Thoracic aorta (tissue), 2 donors: Measurements from ENCODE around the gene SAC3D1. TPM values are rescaled to one million over a fixed set of nuclear protein-coding genes. Genes with fewer than 3 reads are reported as not detected.
A peak's percentile ranks its signal among the peaks of the same experiment; 100 is the strongest.

Experiments used
- ATAC-seq: fragments of 150-250 bp; one replicate; pipeline ENCODE4 v1.8.0; 2017; ENCODE audit warnings: low read depth; ENCODE audit not compliant: insufficient number of reproducible peaks, low FRiP score
- DNase-seq: peaks from one replicate; pipeline ENCODE4 v3.0.0-alpha.2; 2020; ENCODE audit warnings: low spot score
- H3K27ac ChIP-seq, 2 donors: fragments of 200-600 bp; sonication (generic); 1 replicate in 1 of 2; 2 replicates in 1 of 2; pipeline ENCODE4 v1.5.1; 2016; ENCODE audit warnings: mild to moderate bottlenecking in 2 of 2, moderate library complexity in 2 of 2
- H3K27me3 ChIP-seq: fragments of 200-600 bp; sonication (generic); replicated peaks from 2 replicates; pipeline ENCODE4 v1.6.0; 2016; ENCODE audit warnings: mild to moderate bottlenecking; ENCODE audit not compliant: insufficient read depth
- H3K36me3 ChIP-seq: fragments of 200-600 bp; sonication (generic); one replicate; pipeline ENCODE4 v1.5.1; 2016
- H3K4me1 ChIP-seq, 2 donors: fragments of 200-600 bp; sonication (generic); 1 replicate in 1 of 2; 2 replicates in 1 of 2; pipeline versions ENCODE4 v1.5.1 to v1.6.0; 2016; ENCODE audit warnings: low read depth in 2 of 2, mild to moderate bottlenecking in 1 of 2; ENCODE audit not compliant: control insufficient read depth in 1 of 2
- H3K4me3 ChIP-seq: fragments of 200-600 bp; sonication (generic); 2 replicates; pipeline ENCODE4 v1.5.1; 2016; ENCODE audit warnings: mild to moderate bottlenecking
- H3K9me3 ChIP-seq: fragments of 200-600 bp; sonication (generic); 2 replicates; pipeline ENCODE4 v1.5.1; 2016
- total RNA-seq, 2 donors: library from RNA; depleted of rRNA; stranded (reverse); fragments of >200 nt; gene quantifications; one replicate each; pipeline versions ENCODE4 v1.1.0 to v1.2.3, GENCODE V29; 2016
- TF ChIP-seq, protein P1 (sequence below): fragments of 200-600 bp; sonication (generic); IDR thresholded peaks from one replicate; pipeline ENCODE4 v1.5.1; 2019; ENCODE audit warnings: antibody characterized with exemption

Gene SAC3D1
- total RNA-seq, 2 donors from 2014 or later: 4.7 to 18.0 TPM

DNA sequence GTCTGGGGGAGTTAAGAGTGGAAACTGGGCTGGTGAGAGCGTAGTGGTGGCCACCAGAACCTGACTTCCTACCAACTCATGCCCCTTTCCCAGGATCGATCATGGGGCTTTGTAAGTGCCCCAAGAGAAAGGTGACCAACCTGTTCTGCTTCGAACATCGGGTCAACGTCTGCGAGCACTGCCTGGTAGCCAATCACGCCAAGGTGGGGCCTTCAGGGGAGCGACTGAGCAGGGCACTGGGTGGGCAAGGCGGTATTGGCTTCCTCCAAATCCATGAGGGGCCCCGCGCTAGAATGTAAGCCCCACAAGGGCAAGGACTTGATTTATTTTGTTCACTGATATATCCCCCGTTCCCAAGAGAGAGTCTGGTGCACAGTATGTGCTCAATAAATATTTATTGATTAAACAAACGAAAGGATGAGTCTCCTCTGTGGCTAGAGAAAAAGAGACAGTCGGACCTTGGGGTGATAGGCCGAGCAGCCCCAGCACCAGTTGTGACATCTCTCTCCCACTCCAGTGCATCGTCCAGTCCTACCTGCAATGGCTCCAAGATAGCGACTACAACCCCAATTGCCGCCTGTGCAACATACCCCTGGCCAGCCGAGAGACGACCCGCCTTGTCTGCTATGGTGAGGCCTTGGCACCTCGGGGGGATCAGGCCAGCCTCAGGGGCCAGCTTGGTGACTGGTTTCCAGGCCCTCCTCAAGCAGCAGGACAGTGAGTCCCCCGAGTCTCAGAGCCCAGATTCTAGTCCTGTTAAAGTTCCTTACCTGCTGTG lies 43.8 kb downstream of the SAC3D1 start:
- TF ChIP-seq, protein P1, sequence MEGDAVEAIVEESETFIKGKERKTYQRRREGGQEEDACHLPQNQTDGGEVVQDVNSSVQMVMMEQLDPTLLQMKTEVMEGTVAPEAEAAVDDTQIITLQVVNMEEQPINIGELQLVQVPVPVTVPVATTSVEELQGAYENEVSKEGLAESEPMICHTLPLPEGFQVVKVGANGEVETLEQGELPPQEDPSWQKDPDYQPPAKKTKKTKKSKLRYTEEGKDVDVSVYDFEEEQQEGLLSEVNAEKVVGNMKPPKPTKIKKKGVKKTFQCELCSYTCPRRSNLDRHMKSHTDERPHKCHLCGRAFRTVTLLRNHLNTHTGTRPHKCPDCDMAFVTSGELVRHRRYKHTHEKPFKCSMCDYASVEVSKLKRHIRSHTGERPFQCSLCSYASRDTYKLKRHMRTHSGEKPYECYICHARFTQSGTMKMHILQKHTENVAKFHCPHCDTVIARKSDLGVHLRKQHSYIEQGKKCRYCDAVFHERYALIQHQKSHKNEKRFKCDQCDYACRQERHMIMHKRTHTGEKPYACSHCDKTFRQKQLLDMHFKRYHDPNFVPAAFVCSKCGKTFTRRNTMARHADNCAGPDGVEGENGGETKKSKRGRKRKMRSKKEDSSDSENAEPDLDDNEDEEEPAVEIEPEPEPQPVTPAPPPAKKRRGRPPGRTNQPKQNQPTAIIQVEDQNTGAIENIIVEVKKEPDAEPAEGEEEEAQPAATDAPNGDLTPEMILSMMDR: no peak
- no peak for DNase-seq
- Histone ChIP-seq H3K27ac (peak overlapping the region; percentile 77 to 83), H3K4me3 (peak overlapping the region; percentile 80), H3K27me3 (no peaks in the 10 kb centered on the region), H3K4me1 (peaks cover 10 to 22% of the 10 kb centered on the region in 2 donors), H3K36me3 (peaks cover 15% of the 10 kb centered on the region), H3K9me3 (no peaks in the 10 kb centered on the region)
- ATAC-seq: no peak

DNA sequence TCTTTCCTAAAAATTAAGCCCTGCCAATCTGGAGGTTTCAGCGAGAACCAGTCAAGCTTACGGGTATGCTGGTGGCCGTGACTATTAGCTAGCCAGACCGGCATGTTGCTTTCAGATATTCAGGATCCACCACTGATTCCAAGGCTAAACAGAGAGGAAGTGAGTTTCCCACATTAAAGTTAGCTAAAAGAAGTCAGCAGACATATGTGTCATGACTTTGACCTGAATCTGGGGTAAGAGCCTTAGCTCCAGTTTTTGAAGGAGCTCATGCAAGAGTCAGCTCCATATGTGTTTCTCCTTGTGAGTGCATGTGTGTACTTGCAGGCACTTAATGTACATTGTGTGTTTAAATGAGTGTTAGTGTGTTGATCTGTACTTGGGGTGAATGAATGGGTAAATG lies 44.4 kb downstream of the SAC3D1 start:
- H3K9me3 ChIP-seq: no peaks in the 10 kb centered on the region
- no peaks in the 10 kb centered on the region for H3K27me3 ChIP-seq
- no peak overlapping the region for H3K4me3 ChIP-seq
- DNase-seq (no peak), ATAC-seq (no peak)
- H3K36me3 ChIP-seq: peaks cover 15% of the 10 kb centered on the region
- TF ChIP-seq, protein P1: no peak
- no peak overlapping the region for H3K27ac ChIP-seq
- H3K4me1 ChIP-seq: peaks cover 10 to 22% of the 10 kb centered on the region in 2 donors

DNA sequence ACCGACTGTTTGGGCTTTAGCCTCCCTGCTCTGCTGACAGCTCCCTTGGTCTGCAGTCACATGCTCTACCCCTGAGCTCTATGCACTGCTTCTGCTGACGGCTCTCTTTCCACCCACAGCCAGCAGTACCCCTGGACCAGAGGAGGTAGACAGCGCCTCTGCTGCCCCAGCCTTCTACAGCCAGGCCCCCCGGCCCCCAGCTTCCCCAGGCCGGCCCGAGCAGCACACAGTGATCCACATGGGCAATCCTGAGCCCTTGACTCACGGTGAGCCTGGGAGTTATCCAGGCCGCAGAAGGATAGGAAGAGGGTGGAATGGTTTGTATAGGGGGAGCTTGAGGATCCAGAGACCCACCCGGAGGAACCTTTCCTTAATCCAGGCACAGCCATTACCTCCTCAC lies 45.8 kb downstream of the SAC3D1 start:
- H3K4me3 ChIP-seq: no peak overlapping the region
- H3K36me3 ChIP-seq: peaks cover 15% of the 10 kb centered on the region
- TF ChIP-seq, protein P1: no peak
- DNase-seq (no peak), ATAC-seq (no peak)
- no peak overlapping the region for H3K27ac ChIP-seq
- peaks cover 10 to 22% of the 10 kb centered on the region in 2 donors for H3K4me1 ChIP-seq
- no peaks in the 10 kb centered on the region for H3K9me3 ChIP-seq
- no peaks in the 10 kb centered on the region for H3K27me3 ChIP-seq

DNA sequence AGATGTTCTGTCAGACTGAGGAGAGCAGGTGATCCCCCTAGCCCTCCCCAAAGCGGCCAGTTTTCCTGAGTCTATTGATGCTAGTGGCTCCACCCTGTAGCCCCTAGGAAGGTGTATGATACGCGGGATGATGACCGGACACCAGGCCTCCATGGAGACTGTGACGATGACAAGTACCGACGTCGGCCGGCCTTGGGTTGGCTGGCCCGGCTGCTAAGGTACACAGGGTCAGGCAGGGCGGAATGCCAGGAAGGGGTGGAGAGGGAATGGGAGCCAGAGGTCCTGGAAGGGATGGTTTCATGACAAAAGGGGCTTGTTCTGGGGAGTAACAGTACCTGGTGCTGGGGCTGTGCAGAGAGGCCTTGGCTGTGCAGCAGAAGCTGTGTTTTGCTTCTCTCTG lies 46.2 kb downstream of the SAC3D1 start:
- Histone ChIP-seq H3K9me3 (no peaks in the 10 kb centered on the region), H3K27ac (no peak overlapping the region), H3K36me3 (peaks cover 15% of the 10 kb centered on the region), H3K4me3 (no peak overlapping the region), H3K4me1 (peaks cover 10 to 22% of the 10 kb centered on the region in 2 donors), H3K27me3 (no peaks in the 10 kb centered on the region)
- no peak for ATAC-seq
- DNase-seq: no peak
- TF ChIP-seq, protein P1: no peak

DNA sequence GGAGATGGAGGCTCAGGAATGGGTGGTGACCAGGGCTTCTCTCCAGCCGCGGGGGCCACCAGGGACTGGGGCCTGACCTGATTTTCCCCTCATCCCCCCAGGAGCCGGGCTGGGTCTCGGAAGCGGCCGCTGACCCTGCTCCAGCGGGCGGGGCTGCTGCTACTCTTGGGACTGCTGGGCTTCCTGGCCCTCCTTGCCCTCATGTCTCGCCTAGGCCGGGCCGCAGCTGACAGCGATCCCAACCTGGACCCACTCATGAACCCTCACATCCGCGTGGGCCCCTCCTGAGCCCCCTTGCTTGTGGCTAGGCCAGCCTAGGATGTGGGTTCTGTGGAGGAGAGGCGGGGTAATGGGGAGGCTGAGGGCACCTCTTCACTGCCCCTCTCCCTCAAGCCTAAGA lies 46.8 kb downstream of the SAC3D1 start:
- ATAC-seq (no peak), DNase-seq (no peak)
- Histone ChIP-seq H3K36me3 (peaks cover 15% of the 10 kb centered on the region), H3K4me3 (no peak overlapping the region), H3K4me1 (peaks cover 10 to 22% of the 10 kb centered on the region in 2 donors), H3K9me3 (no peaks in the 10 kb centered on the region), H3K27me3 (no peaks in the 10 kb centered on the region), H3K27ac (no peak overlapping the region)
- TF ChIP-seq, protein P1: no peak
